Endothelial cell of umbilical vein (primary cell): Measurements from ENCODE around the gene EPS15.

ENCODE experiments used
- CTCF ChIP-seq, 2 donors: IDR thresholded peaks; 1 replicate in 1 of 2; 2 replicates in 1 of 2; pipeline ENCODE4 v1.5.1; 2011; ENCODE audit warnings: low read length in 2 of 2, mild to moderate bottlenecking in 2 of 2, moderate library complexity in 2 of 2, control low read depth in 1 of 2, inconsistent platforms in 1 of 2, low read depth in 1 of 2; ENCODE audit not compliant: insufficient read depth in 1 of 2; ENCODE audit errors: extremely low read depth in 1 of 2
- EZH2 ChIP-seq: IDR thresholded peaks from 2 replicates; pipeline ENCODE4 v1.6.1; 2012; ENCODE audit warnings: borderline replicate concordance, low read depth, mild to moderate bottlenecking, moderate library complexity, low read length, inconsistent platforms; ENCODE audit not compliant: severe bottlenecking
- FOS ChIP-seq: IDR thresholded peaks from 2 replicates; pipeline ENCODE4 v1.6.1; 2011; ENCODE audit warnings: mild to moderate bottlenecking, low read length, moderate library complexity, borderline replicate concordance; ENCODE audit not compliant: insufficient read depth
- GATA2 ChIP-seq: IDR thresholded peaks from 2 replicates; pipeline ENCODE4 v1.7.0; 2011; ENCODE audit warnings: low read depth, mild to moderate bottlenecking, moderate library complexity, mixed read lengths, low read length; ENCODE audit not compliant: insufficient read length, insufficient read depth
- JUN ChIP-seq: IDR thresholded peaks from 2 replicates; pipeline ENCODE4 v1.6.1; 2011; ENCODE audit warnings: borderline replicate concordance, low read depth; ENCODE audit not compliant: insufficient read length, insufficient read depth
- MAX ChIP-seq: IDR thresholded peaks from 2 replicates; pipeline ENCODE4 v1.6.1; 2011; ENCODE audit not compliant: insufficient read depth, insufficient read length
- POLR2A ChIP-seq: IDR thresholded peaks from 2 replicates; pipeline ENCODE4 v1.6.1; 2012; ENCODE audit warnings: low read depth, mild to moderate bottlenecking, control low read depth, low read length
- POLR2AphosphoS5 ChIP-seq: IDR thresholded peaks from 2 replicates; pipeline ENCODE4 v1.6.1; 2012; ENCODE audit warnings: low read depth, mild to moderate bottlenecking, control low read depth, low read length, moderate library complexity; ENCODE audit not compliant: insufficient read depth

GRCh38 chr1:51553911-51554310, 34.8 kb upstream of the EPS15 start:
- TF ChIP-seq CTCF (IDR thresholded peaks at IDR 0.05; ENCODE audit: extremely low read depth in 1 of 2, insufficient read depth in 1 of 2, low read depth in 1 of 2, low read length in 2 of 2) (no peak), EZH2 (no peak), POLR2A (no peak), JUN (no peak), MAX (no peak), POLR2AphosphoS5 (no peak), GATA2 (no peak), FOS (no peak)
